ENCODE results near the gene C6orf132.

DNA sequence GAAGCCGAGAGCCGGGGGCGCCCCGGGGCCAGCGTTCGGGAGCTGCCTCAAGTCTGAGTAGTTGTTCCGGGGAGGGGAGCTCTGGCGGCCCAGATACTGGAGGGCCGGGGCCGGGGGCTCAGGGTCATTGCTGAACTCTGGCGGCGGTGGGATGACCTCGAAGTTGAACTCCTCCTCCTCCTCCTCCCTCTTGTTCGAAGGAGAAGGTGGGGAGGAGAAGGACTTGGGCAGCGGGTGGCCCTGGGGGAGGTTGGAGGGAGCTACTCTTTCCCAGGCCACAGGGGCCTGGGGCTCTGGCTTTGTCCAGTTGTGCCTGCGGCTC, 37.7 kb downstream of the C6orf132 start:
- TF ChIP-seq POLR2AphosphoS5 (IDR thresholded peaks at IDR 0.05) (no peak), POLR2A (IDR thresholded peaks at IDR 0.05) (no peak)
